ENCODE results near the gene EDNRB.
"Not testable (repeated sequence)": the region's sequence is repeated elsewhere in the genome, so short reads cannot be mapped to it uniquely, and the experiment has no call there.

The EDNRB gene

DNA sequence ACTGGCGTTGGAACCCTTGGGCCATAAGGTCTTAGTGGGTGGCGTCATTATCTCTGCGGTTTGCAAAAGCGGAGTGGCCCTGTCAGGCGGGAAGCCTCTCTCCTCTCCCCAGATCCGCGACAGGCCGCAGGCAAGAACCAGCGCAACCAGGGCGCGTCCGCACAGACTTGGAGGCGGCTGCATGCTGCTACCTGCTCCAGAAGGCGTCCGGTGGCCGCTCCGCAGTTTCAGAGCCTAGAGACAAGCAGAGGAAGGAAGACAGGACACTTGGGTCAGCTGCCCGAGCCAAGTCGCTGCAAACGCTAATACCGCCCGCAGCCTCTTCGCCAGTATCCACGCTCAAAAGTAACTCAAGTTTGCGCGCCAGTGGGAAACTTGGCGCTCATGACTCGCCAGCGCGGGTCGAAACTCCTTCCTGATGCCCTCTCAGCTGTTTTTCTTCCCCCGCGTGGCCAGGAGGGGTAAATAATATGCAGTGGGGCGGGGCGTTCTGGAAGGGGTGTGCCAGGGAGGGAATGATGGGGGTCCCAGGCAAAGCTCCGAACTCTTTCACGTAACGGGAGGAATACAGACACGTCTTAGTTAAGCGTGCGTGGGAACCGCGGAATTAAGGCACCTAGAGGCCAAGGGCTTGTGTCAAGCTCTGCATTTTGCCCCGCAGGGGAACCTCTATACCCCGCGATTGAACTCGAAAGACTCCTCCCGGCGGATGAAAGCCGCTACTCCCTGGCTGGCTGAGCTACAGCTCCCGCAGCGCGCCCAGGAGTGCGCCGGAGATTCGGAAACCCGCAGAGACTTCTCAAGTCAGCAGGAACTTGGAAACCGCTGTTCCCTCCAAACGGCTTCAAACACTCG, at the start of gene EDNRB:
Gene EDNRB (minus strand): TSS at position 441 of the 855 bp plus-strand sequence. CDS start 258 bp downstream, at position 183.
- peak; percentile 54 for DNase-seq (ENCODE audit: low spot score)

DNA sequence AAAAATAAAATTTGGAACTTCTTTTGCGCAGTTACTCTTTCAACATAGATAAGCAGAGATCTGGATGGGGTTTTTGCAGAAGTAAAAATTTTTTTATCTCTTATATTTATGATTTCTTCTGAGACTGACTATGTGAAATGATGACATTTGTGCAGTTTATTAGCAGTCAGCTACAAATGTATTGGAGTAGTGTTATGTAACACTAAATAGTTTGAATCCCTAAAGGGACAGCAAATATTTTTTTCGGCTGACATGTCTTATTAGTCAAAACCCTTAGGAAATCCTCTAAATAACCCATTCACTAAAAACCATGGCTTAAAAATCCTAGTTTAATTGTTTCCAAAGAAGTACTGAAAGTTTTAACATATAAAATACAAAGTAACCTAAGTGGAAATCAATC, 48.0 kb upstream of the EDNRB start:
- DNase-seq (ENCODE audit: low spot score), result no peak

DNA sequence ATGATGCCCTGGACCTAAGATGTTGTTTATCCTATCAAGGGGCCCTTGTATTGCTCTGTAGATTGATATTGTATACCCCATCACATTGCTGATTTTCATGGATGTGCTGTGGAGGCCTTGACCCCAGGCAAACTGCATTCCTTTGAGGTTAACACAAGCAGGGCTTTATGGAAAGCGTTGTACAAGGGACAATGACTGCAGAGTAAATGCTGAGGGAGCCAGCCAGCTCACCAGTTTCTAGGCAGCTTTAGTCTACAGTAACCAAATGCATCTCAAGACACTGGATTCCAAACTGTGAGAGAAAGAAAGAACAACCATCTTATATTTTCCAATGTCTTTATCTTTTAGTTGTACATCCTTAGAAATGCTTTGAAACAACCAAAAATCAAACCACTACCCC, 34.1 kb upstream of the EDNRB start:
- DNase-seq (ENCODE audit: low spot score), result no peak

DNA sequence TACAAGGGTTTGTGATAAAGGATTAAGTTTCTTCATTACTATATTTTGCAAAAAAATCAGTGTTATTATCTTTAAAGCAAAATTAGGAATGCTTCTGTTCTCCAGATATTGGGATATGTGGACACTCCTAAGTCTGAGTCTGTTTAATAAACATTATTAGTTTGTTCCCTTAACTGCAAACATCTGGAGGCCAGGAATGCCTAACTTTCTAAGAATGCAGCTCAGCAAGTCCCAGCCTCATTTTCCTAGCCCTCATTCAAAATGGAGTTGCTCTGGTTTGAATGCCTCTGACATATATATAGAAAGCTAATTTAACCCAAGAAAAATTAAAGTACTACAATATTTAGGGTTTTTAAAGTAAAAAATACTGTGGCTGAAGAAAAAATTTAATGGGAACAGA, 33.6 kb upstream of the EDNRB start:
- DNase-seq (ENCODE audit: low spot score), result no peak

DNA sequence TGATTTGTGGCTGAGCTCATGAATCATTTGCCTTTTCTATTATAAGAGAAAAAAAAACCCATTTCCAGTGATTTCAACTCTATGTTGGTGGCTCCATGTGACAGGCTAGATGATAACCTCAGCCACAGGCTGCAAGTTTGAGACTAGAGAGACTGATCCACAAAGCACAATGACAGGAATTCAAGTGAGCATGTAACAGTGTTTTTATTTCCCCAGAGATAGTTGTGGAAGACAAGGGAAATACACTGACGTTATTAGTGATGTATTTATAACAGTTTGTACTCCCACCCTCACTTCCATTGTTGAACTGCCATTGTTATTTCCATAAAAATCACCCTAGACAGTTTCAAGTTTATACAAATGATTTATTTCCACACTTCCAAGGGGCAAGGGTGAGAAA, 27.9 kb upstream of the EDNRB start:
- DNase-seq (ENCODE audit: low spot score), result no peak

DNA sequence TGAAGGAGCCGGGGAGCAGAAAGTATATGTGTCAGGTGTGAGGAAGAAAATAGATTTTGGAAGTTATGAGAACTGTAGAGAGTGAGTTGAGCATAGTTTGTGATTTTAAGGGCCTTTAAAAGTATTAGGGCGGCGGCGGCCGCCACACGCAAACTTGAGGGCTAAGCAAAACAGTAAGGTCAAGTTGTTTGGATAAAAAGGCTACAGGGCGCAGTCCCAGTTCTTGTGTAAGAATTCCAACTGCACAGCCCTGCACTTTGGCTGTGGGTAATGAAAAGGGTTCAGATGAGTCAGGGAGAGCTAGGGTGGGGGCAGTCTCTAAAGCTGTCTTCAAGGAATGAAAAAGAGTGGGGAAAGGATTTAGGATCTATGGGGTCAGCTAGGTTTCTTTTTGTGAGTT, 16.4 kb upstream of the EDNRB start:
- not testable (repeated sequence) for DNase-seq (ENCODE audit: low spot score)

DNA sequence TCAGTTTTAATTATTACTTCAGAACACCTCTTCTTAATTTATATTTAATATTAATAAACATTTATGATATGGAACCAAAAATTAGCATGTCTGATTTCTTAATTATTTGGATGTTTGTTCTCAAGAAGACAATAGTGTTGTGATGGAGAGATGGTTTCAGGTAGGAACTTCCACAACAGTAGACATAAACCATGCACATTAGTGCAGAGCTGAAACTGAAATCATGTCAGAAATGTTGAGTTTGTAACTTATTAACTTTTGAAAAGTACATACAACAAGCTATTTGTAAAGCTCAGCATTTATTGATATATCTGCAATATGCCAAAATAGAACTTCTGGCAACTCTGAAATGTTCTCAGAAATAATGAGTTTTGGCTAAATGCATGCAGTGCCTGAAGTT, 11.8 kb upstream of the EDNRB start:
- no peak for DNase-seq (ENCODE audit: low spot score)

DNA sequence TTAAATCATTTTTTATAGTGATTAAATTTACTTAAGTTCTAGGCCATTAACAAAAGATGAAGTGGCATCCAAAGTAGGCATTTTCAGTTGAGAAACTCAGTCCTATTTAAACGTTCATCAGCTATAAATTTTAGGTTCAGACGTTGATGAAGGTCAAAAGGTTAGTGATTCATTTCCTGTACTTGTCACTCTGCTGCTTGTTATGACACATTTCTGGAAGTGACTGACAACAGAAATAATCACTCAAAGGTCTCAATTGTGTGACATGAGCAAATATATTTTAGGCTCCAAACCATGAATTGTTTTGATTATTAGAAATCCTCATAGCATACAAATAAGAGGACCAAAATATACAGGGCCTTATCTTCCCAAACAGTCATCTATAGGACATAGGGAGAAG, 10.3 kb upstream of the EDNRB start:
- DNase-seq (ENCODE audit: low spot score), result no peak

DNA sequence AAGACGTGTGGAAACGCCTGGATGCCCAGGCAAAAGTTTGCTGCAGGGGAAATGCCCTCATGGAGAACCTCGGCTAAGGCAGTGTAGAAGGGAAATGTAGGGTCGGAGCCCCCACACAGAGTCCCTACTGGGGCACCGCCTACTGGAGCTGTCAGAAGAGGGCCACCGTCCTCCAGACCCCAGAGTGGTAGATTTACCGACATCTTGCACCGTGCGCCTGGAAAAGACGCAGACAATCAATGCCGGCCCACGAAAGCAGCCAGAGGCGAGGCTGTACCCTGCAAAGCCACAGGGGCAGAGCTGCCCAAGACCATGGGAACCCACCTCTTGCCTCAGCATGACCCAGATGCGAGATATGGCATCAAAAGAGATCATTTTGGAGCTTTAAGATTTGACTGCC, 7.0 kb upstream of the EDNRB start:
- no peak for DNase-seq (ENCODE audit: low spot score)

DNA sequence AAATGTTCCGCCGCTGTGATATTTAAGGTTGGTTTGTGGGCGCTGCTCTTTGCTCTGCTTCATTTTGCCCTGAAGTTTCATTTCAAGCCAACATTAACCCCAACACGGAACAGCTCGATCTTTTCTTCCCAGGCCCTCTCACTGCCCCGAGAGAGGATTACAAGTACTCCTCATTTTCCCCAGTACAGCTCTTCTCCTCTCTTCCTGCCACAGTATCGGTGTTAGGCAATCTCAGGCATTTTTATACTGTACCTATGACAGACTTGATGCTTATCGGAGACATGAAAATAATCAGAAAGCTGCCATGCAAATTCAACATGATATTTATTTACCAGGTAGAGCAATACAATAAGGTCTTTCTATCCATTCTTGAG, 1.3 kb upstream of the EDNRB start:
- no peak for DNase-seq (ENCODE audit: low spot score)

DNA sequence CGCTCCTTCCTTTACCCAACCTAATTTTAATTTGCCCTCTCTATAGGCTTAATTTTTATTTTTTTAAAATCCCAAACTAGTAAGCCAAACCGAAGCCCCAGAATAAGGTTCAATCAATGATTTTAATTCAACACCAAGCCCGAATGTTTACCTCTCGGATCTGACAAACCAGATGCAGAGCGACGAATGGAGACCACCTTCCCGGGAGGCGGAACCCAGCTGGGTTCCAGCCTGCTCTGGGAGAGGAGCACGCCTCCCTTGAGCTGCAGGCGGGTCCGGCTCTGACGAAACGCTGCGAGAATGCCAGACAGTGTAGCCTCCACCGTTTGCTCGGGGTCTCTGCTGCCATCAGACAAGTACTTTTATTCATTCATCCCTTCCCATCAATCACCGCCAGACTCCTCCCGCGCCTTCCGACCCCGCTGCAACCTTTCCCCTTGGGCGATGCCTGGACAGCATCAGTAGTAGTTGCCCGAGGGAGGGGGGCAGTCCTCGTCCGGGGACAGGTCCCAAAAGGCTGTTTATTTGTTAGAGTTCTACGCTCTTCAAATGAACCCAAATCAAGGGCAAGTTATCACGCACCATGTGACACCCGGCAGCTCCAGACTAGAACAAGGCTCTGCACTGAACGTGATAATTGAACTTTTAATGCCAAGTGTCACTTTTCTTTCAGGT, 752 bp upstream of the EDNRB start:
- peak; percentile 50 for DNase-seq (ENCODE audit: low spot score)

DNA sequence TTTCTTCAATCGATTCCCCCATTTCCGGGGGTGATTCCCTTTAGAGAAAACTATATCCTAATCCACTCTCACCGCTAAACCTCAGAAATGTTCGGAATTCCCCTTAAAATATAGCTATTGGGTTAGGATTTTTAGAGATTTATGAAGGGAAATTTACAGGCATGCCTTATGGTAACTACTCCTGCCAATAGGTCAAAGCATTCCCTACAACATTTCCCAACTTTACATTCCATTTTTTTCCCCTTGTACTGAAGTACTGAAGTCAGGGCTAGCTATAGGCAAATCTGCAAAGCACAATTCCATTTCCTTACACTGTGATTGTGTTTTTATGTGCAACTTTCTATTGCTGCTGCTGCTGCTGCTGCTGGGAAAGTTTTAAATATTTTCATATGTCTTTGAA, 2.1 kb downstream of the EDNRB start:
- DNase-seq (ENCODE audit: low spot score), result no peak

DNA sequence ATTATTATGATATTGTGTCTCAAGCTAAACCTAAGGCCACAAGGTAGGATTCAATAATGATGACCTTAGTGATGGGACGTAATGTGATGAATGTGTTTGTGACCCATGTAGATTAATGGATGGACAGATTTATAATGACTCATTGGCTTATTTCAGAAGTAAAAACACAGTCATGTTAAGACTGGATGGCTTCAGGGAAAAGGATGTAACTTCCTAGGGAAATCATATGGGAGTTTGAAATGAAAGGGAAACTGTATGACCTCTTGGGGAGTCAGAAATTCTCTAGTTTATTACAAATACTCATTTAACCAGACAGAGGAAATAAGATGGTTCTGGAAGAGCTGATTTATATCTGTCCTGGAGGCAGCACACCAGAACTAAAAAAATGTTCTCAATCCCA, 2.9 kb downstream of the EDNRB start:
- DNase-seq (ENCODE audit: low spot score), result no peak

DNA sequence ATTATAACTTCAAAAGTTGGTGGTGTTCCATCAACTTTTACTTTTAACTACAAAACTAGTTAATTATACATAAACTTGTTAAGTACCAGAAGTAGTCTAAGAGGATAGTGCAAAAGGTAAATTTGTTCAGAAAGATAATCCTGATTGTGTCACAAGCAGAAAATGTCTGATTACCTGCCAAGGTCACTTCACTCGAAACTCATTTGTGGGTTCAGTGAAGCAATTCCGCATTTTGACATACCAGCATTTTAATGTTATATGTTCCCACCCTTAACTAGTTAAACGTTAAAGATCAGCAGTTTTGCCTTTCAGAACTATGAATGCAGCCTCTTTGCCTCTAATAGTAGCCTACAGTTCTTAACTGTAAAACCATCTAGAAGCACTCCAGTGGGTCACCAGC, 5.6 kb downstream of the EDNRB start:
- no peak for DNase-seq (ENCODE audit: low spot score)

DNA sequence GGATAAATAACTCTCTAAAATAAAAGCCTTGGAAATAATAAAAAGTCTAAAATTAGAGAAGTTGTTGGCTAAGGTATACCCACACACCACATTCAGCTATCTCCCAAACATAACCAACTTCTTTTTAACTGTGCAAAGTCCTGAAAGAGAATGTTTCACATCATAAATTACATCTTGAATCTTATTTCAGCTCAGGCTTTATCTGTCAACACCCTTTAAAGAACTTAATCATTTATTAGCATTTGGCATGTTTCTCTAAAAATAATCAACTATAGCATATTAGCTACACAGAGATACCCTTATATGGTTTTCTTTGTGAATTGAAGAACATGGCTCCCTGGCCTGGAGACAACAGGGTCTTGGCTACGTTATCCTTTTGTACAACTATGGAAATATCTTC, 6.9 kb downstream of the EDNRB start:
- DNase-seq (ENCODE audit: low spot score), result no peak

DNA sequence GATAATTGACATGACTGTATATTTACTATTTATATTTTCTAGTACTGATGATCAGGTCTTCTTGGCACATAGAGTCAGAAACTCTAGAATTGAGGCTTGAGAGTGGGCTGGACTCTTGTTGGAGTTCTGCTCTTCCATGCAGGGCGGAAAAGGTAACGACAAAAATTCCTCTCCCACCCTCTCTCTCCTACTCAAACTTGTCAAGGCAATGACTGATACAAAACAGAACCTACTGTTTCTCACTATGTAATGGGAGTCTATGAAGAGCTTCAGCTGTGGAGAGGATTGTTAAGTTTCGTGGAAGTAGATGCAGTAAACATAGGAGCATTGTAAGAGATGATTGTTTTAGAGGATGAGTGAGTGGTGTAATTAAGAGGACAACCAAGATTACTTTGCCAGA, 8.8 kb downstream of the EDNRB start:
- DNase-seq (ENCODE audit: low spot score), result no peak

DNA sequence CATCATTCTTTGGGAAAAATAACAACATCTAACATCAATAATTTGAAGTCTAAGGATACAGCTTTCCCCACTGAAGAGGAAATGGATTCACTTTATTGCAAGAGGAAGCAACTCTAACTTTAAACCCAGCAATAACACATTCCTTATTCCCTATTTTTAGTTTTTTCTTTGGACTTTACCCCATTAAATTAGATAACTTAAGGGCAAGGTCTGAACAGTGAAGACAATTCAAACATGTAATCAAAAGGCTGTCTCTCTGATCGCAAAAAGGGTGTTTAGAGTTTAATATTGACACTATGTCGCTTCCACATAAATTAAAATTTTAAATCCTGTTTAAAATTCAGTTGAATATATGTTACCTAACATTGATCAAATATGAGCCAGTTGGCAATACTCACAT, 10.1 kb downstream of the EDNRB start:
- DNase-seq (ENCODE audit: low spot score), result no peak

DNA sequence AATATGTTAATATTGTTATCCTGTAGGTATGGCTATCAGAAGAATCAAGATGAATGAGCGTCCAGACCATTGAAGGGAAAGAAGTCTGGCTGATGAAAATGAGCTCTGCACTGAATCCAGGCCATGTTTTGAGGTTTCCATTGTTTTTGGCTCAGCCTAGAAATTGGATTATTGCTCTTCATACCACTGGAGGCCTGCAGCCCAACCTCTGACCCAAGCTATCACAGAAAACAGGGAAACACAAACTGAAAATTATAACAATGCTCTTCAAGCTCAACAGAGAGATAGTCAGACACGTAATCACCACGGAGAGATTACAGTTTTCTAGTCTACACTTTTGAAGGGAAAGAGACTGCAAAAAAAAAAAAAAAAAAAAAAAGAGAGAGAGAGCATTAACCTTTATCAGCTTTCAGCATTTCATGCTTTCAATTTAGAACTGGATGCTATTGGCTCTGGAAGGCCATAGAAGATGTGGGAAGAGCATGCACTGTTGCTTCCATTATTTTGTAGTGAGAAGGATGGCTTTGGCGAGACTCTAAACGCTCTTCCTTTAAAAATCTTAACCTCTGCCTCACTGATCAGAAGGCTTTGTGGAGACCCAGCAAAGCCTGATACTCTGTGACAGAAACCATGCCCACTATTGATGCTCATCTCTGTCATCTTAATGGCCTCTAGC, 10.8 kb downstream of the EDNRB start:
- DNase-seq (ENCODE audit: low spot score), result no peak

DNA sequence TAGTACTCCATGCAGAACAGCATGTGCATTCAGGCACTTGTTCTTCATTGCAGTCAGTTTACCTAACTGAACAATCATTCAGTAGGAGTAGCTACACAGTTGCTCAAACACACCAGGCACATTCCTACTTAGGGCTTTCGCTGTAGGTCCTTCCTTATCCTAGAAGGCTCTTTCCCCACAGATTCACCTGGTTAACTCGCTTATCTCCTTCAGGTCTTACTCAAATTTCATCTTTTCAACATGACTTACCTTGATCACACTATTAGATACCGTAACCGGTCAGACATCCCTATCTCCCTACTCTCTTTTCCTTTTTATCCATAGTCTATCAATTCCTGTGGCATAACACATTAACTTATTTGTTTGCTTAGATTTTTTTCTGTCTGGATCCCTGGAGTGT, 14.6 kb downstream of the EDNRB start:
- DNase-seq (ENCODE audit: low spot score), result no peak

DNA sequence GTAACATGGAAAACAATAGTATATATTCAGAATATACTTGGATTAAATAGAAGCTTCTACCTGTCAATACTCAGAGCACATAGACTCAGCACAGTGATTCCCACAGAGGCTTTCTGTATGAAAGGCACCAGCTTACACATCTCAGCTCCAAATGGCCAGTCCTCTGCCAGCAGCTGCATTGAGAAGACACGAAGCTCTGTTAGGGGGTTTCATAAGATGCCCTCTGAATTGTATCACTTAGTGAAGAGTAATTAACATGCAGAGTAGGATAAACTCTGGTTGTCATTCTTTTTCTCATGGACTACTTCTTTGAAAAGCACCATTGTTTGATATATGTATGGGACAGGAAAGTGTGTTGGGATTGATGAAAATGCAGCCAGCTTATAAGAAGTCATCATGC, 15.2 kb downstream of the EDNRB start:
- no peak for DNase-seq (ENCODE audit: low spot score)

DNA sequence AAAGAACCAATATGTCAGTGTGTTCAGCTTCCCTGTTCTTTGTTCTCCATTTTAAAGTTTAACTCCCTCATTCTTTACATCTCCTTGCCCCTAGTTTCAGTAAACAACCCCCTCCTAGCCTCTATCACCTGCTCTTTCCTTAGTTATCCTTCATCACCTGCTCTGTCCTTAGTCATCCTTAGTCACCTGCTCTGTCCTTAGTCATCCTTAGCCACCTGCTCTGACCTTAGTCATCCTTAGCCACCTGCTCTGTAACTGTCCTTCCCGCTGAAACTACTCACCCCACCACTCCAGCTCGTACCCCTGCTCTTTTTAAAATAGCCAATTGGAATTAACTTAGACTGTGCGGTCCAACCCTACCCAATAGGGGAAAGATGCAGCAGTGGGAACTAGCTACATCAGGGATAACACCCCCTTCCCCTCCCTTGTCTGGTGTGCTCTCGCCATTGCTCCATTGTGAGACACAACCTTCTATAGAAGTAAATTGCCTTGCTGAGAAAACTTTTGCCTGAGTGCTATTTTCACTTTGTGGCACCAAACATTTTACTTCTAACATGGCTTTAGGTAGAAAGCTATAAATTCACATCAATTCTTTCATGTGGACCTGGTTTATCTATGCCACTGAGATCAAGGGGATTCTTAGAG, 16.2 kb downstream of the EDNRB start:
- DNase-seq (ENCODE audit: low spot score), result no peak

DNA sequence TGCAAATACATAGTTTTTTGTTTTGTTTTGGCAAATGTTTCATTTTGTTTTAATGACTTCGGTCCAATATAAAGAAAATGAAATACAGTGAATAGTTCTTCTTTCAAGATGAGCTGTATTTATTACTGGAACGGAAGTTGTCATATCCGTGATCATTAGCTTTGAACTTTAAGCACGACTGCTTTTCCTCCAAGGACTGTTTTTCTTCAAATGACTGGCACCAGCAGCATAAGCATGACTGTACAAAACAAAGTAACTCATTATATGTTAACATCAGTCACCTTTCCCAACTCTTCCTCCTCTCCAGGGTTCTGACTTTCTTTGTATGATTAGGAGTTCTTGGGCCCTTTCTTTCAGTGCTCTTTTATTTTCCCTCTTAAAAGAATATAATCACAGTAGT, 20.5 kb downstream of the EDNRB start:
- DNase-seq (ENCODE audit: low spot score), result no peak

DNA sequence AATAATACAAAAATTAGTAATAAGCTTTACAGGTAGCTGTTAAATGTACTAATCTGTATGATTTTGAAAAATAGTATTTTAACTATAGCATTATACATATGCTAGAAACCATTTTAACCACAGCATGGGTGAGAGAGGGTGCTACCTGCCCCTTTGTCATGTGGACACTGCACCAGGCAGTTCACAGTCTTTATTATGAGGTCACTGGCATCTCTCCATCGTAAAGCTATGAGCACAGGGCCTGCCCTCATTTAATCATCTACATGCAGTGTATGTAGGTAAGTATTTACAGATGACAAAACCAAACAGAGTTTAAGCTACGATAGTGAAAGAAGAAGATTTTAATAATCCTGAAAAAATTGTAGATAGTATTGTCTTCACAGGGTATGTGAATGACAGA, 21.7 kb downstream of the EDNRB start:
- DNase-seq (ENCODE audit: low spot score), result no peak
